GM23338 (cell line): ENCODE data around the gene LRRFIP2. TPM values are rescaled to one million over a fixed set of nuclear protein-coding genes. Genes with fewer than 3 reads are reported as not detected.

Experiments
- ETS1 ChIP-seq: IDR thresholded peaks from 2 replicates; pipeline ENCODE4 v1.6.1; 2016; ENCODE audit warnings: antibody characterized with exemption
- NANOG ChIP-seq: IDR thresholded peaks from 2 replicates; pipeline ENCODE4 v1.6.1; 2016; ENCODE audit warnings: antibody characterized with exemption, borderline replicate concordance
- REST ChIP-seq: IDR thresholded peaks from one replicate; pipeline ENCODE4 v1.6.1; 2018; ENCODE audit warnings: antibody characterized with exemption; ENCODE audit not compliant: unreplicated experiment
- STAT1 ChIP-seq: IDR thresholded peaks from one replicate; pipeline ENCODE4 v1.6.1; 2016; ENCODE audit warnings: antibody characterized with exemption; ENCODE audit not compliant: unreplicated experiment
- ZNF114 ChIP-seq: fragments of 250-450 bp; sonication (Bioruptor Pico); IDR thresholded peaks from 2 replicates; pipeline ENCODE4 v1.5.0; 2020; ENCODE audit warnings: mild to moderate bottlenecking, moderate library complexity
- ZNF331 ChIP-seq: fragments of 250-450 bp; sonication (Bioruptor Pico); IDR thresholded peaks from 2 replicates; pipeline ENCODE4 v1.5.0; 2020; ENCODE audit warnings: low read depth, mild to moderate bottlenecking, moderate library complexity
- ZNF462 ChIP-seq: fragments of 250-450 bp; sonication (Bioruptor Pico); IDR thresholded peaks from 2 replicates; pipeline ENCODE4 v1.5.0; 2020; ENCODE audit warnings: mild to moderate bottlenecking, moderate library complexity
- polyA plus RNA-seq: library from polyadenylated mRNA; unstranded; fragments of >200 nt; fragmentation: Nextera tagmentation; extraction: Ambion mirVana; gene quantifications from 2 replicates; pipeline ENCODE4 v1.2.1, GENCODE V29; 2016
- total RNA-seq: library from RNA; depleted of rRNA; stranded (reverse); fragments of >200 nt; shearing (Covaris generic); gene quantifications from 2 replicates; pipeline ENCODE4 v1.2.3, GENCODE V29; 2014

LRRFIP2 gene
- total and polyA plus RNA-seq, 2 experiments from 2014 or later = 20.3 to 29.0 TPM

GRCh38 chr3:37115446-37115845, 58.9 kb downstream of the LRRFIP2 start (continued):
- TF ChIP-seq ZNF462 (CRISPR knock-in tag) (no peak), ZNF331 (CRISPR knock-in tag) (no peak), STAT1 (no peak), ETS1 (no peak), ZNF114 (CRISPR knock-in tag) (no peak), NANOG (no peak), REST (no peak)
